DMS79 (cell line): ENCODE data around the gene IKZF1.

ENCODE experiments used
- DNase-seq: peaks from one replicate; lab custom pipeline; 2025; lab: John Stamatoyannopoulos, UW

IKZF1 gene

GRCh38 chr7:50304129-50304910 is at the start of gene IKZF1:
Gene IKZF1, plus strand, starts transcription at chr7:50304716. Its CDS starts 14,346 bp downstream, at chr7:50319062.
- DNase-seq: no peak

GRCh38 chr7:50261593-50261992 is 42.9 kb upstream of the IKZF1 start:
- no peak for DNase-seq

- no peak for DNase-seq
These were observed 42.1 kb upstream of the IKZF1 start for GRCh38 chr7:50262446-50262845.

GRCh38 chr7:50262916-50263690 is 41.4 kb upstream of the IKZF1 start:
- DNase-seq: no peak

- DNase-seq: no peak
These were observed 39.6 kb upstream of the IKZF1 start for GRCh38 chr7:50264908-50265307.

- DNase-seq: no peak
These were observed 38.4 kb upstream of the IKZF1 start for GRCh38 chr7:50265968-50266634.

- no peak for DNase-seq
These were observed 37.7 kb upstream of the IKZF1 start for GRCh38 chr7:50266635-50267386.

- DNase-seq: no peak
These were observed 36.9 kb upstream of the IKZF1 start for GRCh38 chr7:50267525-50268041.

GRCh38 chr7:50268223-50268622 is 36.3 kb upstream of the IKZF1 start:
- no peak for DNase-seq

GRCh38 chr7:50268990-50269389 is 35.5 kb upstream of the IKZF1 start:
- DNase-seq: no peak

- no peak for DNase-seq
These were observed 33.9 kb upstream of the IKZF1 start for GRCh38 chr7:50270531-50271018.

GRCh38 chr7:50272808-50273207 is 31.7 kb upstream of the IKZF1 start:
- DNase-seq: no peak

GRCh38 chr7:50273301-50273700 is 31.2 kb upstream of the IKZF1 start:
- no peak for DNase-seq

- DNase-seq: no peak
These were observed 30.6 kb upstream of the IKZF1 start for GRCh38 chr7:50273870-50274269.

GRCh38 chr7:50274361-50274760 is 30.2 kb upstream of the IKZF1 start:
- no peak for DNase-seq

- no peak for DNase-seq
These were observed 29.1 kb upstream of the IKZF1 start for GRCh38 chr7:50275430-50275829.

GRCh38 chr7:50276483-50276882 is 28.0 kb upstream of the IKZF1 start:
- no peak for DNase-seq

GRCh38 chr7:50278120-50278519 is 26.4 kb upstream of the IKZF1 start:
- DNase-seq: no peak

- no peak for DNase-seq
These were observed 22.7 kb upstream of the IKZF1 start for GRCh38 chr7:50281680-50282445.

GRCh38 chr7:50282813-50283605 is 21.5 kb upstream of the IKZF1 start:
- no peak for DNase-seq
